ENCODE measurements around the gene GABRG3.

GABRG3 gene

GRCh38 chr15:27454281-27455075 lies 483.5 kb downstream of the GABRG3 start:
- Histone ChIP-seq H3K4me3 (ENCODE audit: low read depth in 1 of 2, low read length in 1 of 2) (no peak overlapping the region), H3K36me3 (no peaks in the 10 kb centered on the region), H3K4me1 (ENCODE audit: control insufficient read depth in 1 of 2, insufficient read depth in 1 of 2, low read depth in 1 of 2, low read length in 1 of 2) (no peaks in the 10 kb centered on the region), H3K9me3 (no peaks in the 10 kb centered on the region), H3K27me3 (no peaks in the 10 kb centered on the region), H3K27ac (no peak overlapping the region)
- TF ChIP-seq, protein P1, sequence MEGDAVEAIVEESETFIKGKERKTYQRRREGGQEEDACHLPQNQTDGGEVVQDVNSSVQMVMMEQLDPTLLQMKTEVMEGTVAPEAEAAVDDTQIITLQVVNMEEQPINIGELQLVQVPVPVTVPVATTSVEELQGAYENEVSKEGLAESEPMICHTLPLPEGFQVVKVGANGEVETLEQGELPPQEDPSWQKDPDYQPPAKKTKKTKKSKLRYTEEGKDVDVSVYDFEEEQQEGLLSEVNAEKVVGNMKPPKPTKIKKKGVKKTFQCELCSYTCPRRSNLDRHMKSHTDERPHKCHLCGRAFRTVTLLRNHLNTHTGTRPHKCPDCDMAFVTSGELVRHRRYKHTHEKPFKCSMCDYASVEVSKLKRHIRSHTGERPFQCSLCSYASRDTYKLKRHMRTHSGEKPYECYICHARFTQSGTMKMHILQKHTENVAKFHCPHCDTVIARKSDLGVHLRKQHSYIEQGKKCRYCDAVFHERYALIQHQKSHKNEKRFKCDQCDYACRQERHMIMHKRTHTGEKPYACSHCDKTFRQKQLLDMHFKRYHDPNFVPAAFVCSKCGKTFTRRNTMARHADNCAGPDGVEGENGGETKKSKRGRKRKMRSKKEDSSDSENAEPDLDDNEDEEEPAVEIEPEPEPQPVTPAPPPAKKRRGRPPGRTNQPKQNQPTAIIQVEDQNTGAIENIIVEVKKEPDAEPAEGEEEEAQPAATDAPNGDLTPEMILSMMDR (IDR thresholded peaks at IDR 0.05), result no peak

GRCh38 chr15:27456807-27457206 lies 485.8 kb downstream of the GABRG3 start:
- Histone ChIP-seq H3K27me3 (no peaks in the 10 kb centered on the region), H3K4me3 (ENCODE audit: low read depth in 1 of 2, low read length in 1 of 2) (no peak overlapping the region), H3K36me3 (no peaks in the 10 kb centered on the region), H3K9me3 (no peaks in the 10 kb centered on the region), H3K27ac (no peak overlapping the region), H3K4me1 (ENCODE audit: control insufficient read depth in 1 of 2, insufficient read depth in 1 of 2, low read depth in 1 of 2, low read length in 1 of 2) (no peaks in the 10 kb centered on the region)
- TF ChIP-seq, protein P1 (IDR thresholded peaks at IDR 0.05), result no peak

- Histone ChIP-seq H3K27ac (no peak overlapping the region), H3K27me3 (no peaks in the 10 kb centered on the region), H3K4me3 (ENCODE audit: low read depth in 1 of 2, low read length in 1 of 2) (no peak overlapping the region), H3K4me1 (ENCODE audit: control insufficient read depth in 1 of 2, insufficient read depth in 1 of 2, low read depth in 1 of 2, low read length in 1 of 2) (no peaks in the 10 kb centered on the region), H3K36me3 (no peaks in the 10 kb centered on the region), H3K9me3 (no peaks in the 10 kb centered on the region)
- TF ChIP-seq, protein P1 (IDR thresholded peaks at IDR 0.05), result no peak
These were observed 486.8 kb downstream of the GABRG3 start for GRCh38 chr15:27457766-27458165.

- no peaks in the 10 kb centered on the region for H3K27me3 ChIP-seq
- H3K36me3 ChIP-seq, result no peaks in the 10 kb centered on the region
- no peaks in the 10 kb centered on the region for H3K9me3 ChIP-seq
- H3K27ac ChIP-seq, result no peak overlapping the region
- TF ChIP-seq, protein P1 (IDR thresholded peaks at IDR 0.05), result no peak
- H3K4me1 ChIP-seq (ENCODE audit: control insufficient read depth in 1 of 2, insufficient read depth in 1 of 2, low read depth in 1 of 2, low read length in 1 of 2), result no peaks in the 10 kb centered on the region
- H3K4me3 ChIP-seq (ENCODE audit: low read depth in 1 of 2, low read length in 1 of 2), result no peak overlapping the region
These were observed 487.5 kb downstream of the GABRG3 start for GRCh38 chr15:27458345-27459084.

DNA sequence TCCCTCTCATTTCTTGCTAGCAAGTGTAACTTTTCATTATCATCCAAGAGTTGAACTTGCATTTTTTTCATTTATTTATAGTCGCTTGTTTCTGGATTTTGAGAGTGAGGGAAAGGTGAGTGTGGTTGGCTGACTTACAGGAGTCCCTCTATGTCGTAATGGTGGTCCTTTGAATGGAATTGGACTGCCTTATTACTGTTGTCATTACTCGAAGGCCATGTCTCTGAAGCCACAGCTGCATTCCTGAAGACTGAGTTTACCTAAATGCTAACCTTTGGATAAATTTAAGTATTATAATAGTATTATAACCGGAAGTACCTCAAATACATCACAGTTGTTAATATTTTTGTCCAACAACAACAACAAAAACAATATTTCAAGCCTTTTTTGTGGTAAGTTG lies 488.9 kb downstream of the GABRG3 start:
- Histone ChIP-seq H3K9me3 (no peaks in the 10 kb centered on the region), H3K36me3 (no peaks in the 10 kb centered on the region), H3K4me3 (ENCODE audit: low read depth in 1 of 2, low read length in 1 of 2) (no peak overlapping the region), H3K27ac (no peak overlapping the region), H3K4me1 (ENCODE audit: control insufficient read depth in 1 of 2, insufficient read depth in 1 of 2, low read depth in 1 of 2, low read length in 1 of 2) (no peaks in the 10 kb centered on the region), H3K27me3 (no peaks in the 10 kb centered on the region)
- TF ChIP-seq, protein P1 (IDR thresholded peaks at IDR 0.05), result no peak
